ENCODE data around the gene ABCG4.

Gene ABCG4

GRCh38 chr11:119154178-119154577 lies 5.3 kb downstream of the ABCG4 start:
- H3K4me1 ChIP-seq (ENCODE audit: control insufficient read depth, low read length): peaks cover 5% of the 10 kb centered on the region; the same call in 1 of the 2 replicates
- no peak overlapping the region for H3K4me2 ChIP-seq (ENCODE audit: low read length)
- TF ChIP-seq EZH2phosphoT487 (IDR thresholded peaks at IDR 0.05; ENCODE audit: borderline replicate concordance, low read length): no peak
- TF ChIP-seq, protein P1, sequence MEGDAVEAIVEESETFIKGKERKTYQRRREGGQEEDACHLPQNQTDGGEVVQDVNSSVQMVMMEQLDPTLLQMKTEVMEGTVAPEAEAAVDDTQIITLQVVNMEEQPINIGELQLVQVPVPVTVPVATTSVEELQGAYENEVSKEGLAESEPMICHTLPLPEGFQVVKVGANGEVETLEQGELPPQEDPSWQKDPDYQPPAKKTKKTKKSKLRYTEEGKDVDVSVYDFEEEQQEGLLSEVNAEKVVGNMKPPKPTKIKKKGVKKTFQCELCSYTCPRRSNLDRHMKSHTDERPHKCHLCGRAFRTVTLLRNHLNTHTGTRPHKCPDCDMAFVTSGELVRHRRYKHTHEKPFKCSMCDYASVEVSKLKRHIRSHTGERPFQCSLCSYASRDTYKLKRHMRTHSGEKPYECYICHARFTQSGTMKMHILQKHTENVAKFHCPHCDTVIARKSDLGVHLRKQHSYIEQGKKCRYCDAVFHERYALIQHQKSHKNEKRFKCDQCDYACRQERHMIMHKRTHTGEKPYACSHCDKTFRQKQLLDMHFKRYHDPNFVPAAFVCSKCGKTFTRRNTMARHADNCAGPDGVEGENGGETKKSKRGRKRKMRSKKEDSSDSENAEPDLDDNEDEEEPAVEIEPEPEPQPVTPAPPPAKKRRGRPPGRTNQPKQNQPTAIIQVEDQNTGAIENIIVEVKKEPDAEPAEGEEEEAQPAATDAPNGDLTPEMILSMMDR (IDR thresholded peaks at IDR 0.05; ENCODE audit: low read depth, low read length, poor library complexity, severe bottlenecking): no peak
- H3K4me3 ChIP-seq (ENCODE audit: low read length): no peak overlapping the region
- no peaks in the 10 kb centered on the region for H4K20me1 ChIP-seq (ENCODE audit: control insufficient read depth, insufficient read depth, low read depth, low read length)
- H3F3A ChIP-seq (ENCODE audit: control insufficient read depth, insufficient read depth): no peaks in the 10 kb centered on the region
- no peak overlapping the region for H3K27ac ChIP-seq (ENCODE audit: low read depth, low read length)
- no peaks in the 10 kb centered on the region for H3K9me3 ChIP-seq (ENCODE audit: control insufficient read depth, insufficient read depth, low read length)
- no peaks in the 10 kb centered on the region for H3K79me2 ChIP-seq (ENCODE audit: control insufficient read depth, low read length)
- no peaks in the 10 kb centered on the region for H3K9me2 ChIP-seq (replicated peaks; ENCODE audit: control insufficient read depth, low read length)
- peaks cover 77% of the 10 kb centered on the region for H3K27me3 ChIP-seq (ENCODE audit: control insufficient read depth, low read length)
- no peaks in the 10 kb centered on the region for H3K36me3 ChIP-seq (ENCODE audit: control insufficient read depth, low read length)

DNA sequence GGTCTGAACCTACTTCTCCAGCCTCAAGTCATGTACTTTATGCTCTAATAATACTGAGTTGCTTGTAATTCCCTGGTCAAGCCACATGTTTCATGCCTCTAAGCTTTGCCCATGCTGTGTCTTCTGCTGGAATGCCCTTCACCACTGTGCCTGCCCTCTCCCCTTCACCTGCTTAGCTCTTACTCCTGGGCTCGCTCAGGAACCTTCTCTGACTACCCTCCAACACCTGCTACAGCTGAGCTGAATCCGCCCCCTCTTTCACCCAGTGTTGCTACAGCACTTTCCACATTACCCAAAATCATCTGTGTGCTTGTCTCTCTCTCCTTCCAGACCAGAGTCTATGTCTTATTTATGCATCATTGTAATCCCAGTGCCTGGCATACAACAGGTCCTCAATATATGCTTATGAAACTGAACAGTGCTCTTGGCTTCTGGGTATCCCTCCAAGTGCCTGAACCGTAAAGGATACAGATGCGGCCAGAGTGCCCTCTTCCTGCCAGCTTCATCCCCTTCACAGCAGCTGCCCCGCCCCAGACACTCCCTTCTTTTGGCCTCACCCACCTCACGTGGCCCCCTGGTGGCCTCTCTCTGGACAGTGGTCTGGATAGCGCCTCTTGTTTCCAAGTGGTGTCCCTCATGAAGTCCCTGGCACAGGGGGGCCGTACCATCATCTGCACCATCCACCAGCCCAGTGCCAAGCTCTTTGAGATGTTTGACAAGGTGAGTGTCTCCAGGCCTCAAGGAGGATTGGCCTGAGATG lies 7.1 kb downstream of the ABCG4 start:
- Histone ChIP-seq H3K9me2 (replicated peaks; ENCODE audit: control insufficient read depth, low read length) (no peaks in the 10 kb centered on the region), H4K20me1 (ENCODE audit: control insufficient read depth, insufficient read depth, low read depth, low read length) (no peaks in the 10 kb centered on the region), H3K4me3 (ENCODE audit: low read length) (no peak overlapping the region), H3K27ac (ENCODE audit: low read depth, low read length) (no peak overlapping the region), H3K79me2 (ENCODE audit: control insufficient read depth, low read length) (no peaks in the 10 kb centered on the region), H3K9me3 (ENCODE audit: control insufficient read depth, insufficient read depth, low read length) (no peaks in the 10 kb centered on the region), H3K27me3 (ENCODE audit: control insufficient read depth, low read length) (peaks cover 60% of the 10 kb centered on the region), H3K36me3 (ENCODE audit: control insufficient read depth, low read length) (no peaks in the 10 kb centered on the region), H3K4me1 (ENCODE audit: control insufficient read depth, low read length) (no peaks in the 10 kb centered on the region), H3K4me2 (ENCODE audit: low read length) (no peak overlapping the region), H3F3A (ENCODE audit: control insufficient read depth, insufficient read depth) (no peaks in the 10 kb centered on the region)
- TF ChIP-seq, protein P1 (IDR thresholded peaks at IDR 0.05; ENCODE audit: low read depth, low read length, poor library complexity, severe bottlenecking): peak; percentile 16
- no peak for TF ChIP-seq EZH2phosphoT487 (IDR thresholded peaks at IDR 0.05; ENCODE audit: borderline replicate concordance, low read length)

DNA sequence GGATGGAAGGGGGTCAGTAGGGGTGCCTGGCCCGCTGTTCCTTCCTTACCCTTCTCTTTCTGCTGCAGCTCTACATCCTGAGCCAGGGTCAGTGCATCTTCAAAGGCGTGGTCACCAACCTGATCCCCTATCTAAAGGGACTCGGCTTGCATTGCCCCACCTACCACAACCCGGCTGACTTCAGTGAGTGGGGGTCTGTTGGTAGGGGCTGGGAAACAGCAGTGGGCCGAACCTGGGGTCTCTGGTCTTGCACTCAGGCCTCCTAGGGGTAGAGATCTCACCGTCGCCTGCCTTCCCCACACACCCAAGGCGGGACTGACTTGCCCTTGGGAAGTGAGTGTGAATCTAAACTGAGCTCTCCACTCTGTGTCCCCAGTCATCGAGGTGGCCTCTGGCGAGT lies 7.6 kb downstream of the ABCG4 start:
- Histone ChIP-seq H4K20me1 (ENCODE audit: control insufficient read depth, insufficient read depth, low read depth, low read length) (no peaks in the 10 kb centered on the region), H3K27me3 (ENCODE audit: control insufficient read depth, low read length) (peaks cover 54% of the 10 kb centered on the region), H3K4me3 (ENCODE audit: low read length) (no peak overlapping the region), H3K9me3 (ENCODE audit: control insufficient read depth, insufficient read depth, low read length) (no peaks in the 10 kb centered on the region), H3K9me2 (replicated peaks; ENCODE audit: control insufficient read depth, low read length) (no peaks in the 10 kb centered on the region), H3K27ac (ENCODE audit: low read depth, low read length) (no peak overlapping the region), H3K79me2 (ENCODE audit: control insufficient read depth, low read length) (no peaks in the 10 kb centered on the region), H3K4me2 (ENCODE audit: low read length) (no peak overlapping the region), H3F3A (ENCODE audit: control insufficient read depth, insufficient read depth) (no peaks in the 10 kb centered on the region), H3K36me3 (ENCODE audit: control insufficient read depth, low read length) (no peaks in the 10 kb centered on the region), H3K4me1 (ENCODE audit: control insufficient read depth, low read length) (no peaks in the 10 kb centered on the region)
- TF ChIP-seq, protein P1 (IDR thresholded peaks at IDR 0.05; ENCODE audit: low read depth, low read length, poor library complexity, severe bottlenecking): no peak
- TF ChIP-seq EZH2phosphoT487 (IDR thresholded peaks at IDR 0.05; ENCODE audit: borderline replicate concordance, low read length): no peak

Data from DOHH2 (cell line).